K562 (cell line): ENCODE results near the gene KRT33A. TPM values are rescaled to one million over a fixed set of nuclear protein-coding genes. Genes with fewer than 3 reads are reported as not detected.

ENCODE experiments used
- ATAC-seq: fragments of 200-7000 bp; cut with Tn5 transposase; 3 replicates; pipeline ENCODE4 v1.9.1; 2020; ENCODE audit warnings: moderate library complexity
- BruUV-seq: library from RNA; stranded (reverse); fragments of 400-500 nt; replicated peaks from 2 replicates; lab custom pipeline; 2021; lab: Mats Ljungman, UMichigan
- CTCF ChIA-PET: fragments of 300-600 bp; formaldehyde crosslinking; extraction: SDS; loops from one replicate; lab custom pipeline; 2021; ENCODE audit warnings: low intra/inter-chr PET ratio; lab: Yijun Ruan, JAX
- POLR2A ChIA-PET: fragments of 300-600, 350-650 bp; sonication (Branson Sonifier 250); formaldehyde crosslinking; extraction: SDS; loops from one replicate; lab custom pipeline; 2021; ENCODE audit warnings: antibody characterized with exemption, inconsistent platforms; lab: Yijun Ruan, JAX
- DNase-seq, 4 experiments: peaks; one replicate each; pipeline versions ENCODE4 v3.0.0 to v3.0.0-alpha.2; 2011 to 2018; ENCODE audit warnings: low spot score in 3 of 4, mixed read lengths in 3 of 4; ENCODE audit errors: extremely low read depth in 1 of 4
- FAIRE-seq: peaks from 2 replicates; lab custom pipeline; 2011; peaks lifted over from hg19 to GRCh38; lab: Jason Lieb, UNC
- H2AFZ ChIP-seq: 2 replicates; pipeline ENCODE4 v1.6.0; 2011; ENCODE audit warnings: low read depth, low read length, control low read depth, inconsistent platforms
- H3K27ac ChIP-seq: fragments of 200-600 bp; 3 replicates; pipeline ENCODE4 v1.8.0; 2011; ENCODE audit warnings: low read depth, mild to moderate bottlenecking, control low read depth, inconsistent platforms, low read length, moderate library complexity, mixed read lengths; ENCODE audit errors: extremely low read depth
- H3K27me3 ChIP-seq, 2 experiments: fragments of 300-600 bp in 1 of 2; 2 replicates in 1 of 2; 3 replicates in 1 of 2; pipeline versions ENCODE4 v1.6.0 to v1.8.0; 2011; ENCODE audit warnings: inconsistent platforms in 2 of 2, low read length in 2 of 2, mild to moderate bottlenecking in 1 of 2, mixed read lengths in 1 of 2, moderate library complexity in 1 of 2; ENCODE audit not compliant: control insufficient read depth in 2 of 2, insufficient read depth in 2 of 2
- H3K36me3 ChIP-seq: fragments of 300-600 bp; 3 replicates; pipeline ENCODE4 v1.8.0; 2011; ENCODE audit warnings: mild to moderate bottlenecking, low read length, inconsistent platforms; ENCODE audit not compliant: control insufficient read depth, insufficient read depth
- H3K4me1 ChIP-seq, 2 experiments: fragments of 200-600 bp in 1 of 2; replicated peaks in 1 of 2; 2 replicates in 1 of 2; 3 replicates in 1 of 2; pipeline versions ENCODE4 v1.5.1 to v1.8.0; 2011; ENCODE audit warnings: inconsistent platforms in 2 of 2, low read length in 2 of 2, mild to moderate bottlenecking in 1 of 2, mixed read lengths in 1 of 2, moderate library complexity in 1 of 2; ENCODE audit not compliant: control insufficient read depth in 2 of 2, insufficient read depth in 2 of 2
- H3K4me2 ChIP-seq: 2 replicates; pipeline ENCODE4 v1.6.1; 2011; ENCODE audit warnings: low read length, control low read depth, inconsistent platforms, mixed read lengths; ENCODE audit not compliant: insufficient read depth
- H3K4me3 ChIP-seq: fragments of 200-600 bp; sonication (generic), shearing (Covaris generic); 2 replicates; pipeline ENCODE4 v1.5.1; 2016; ENCODE audit warnings: control low read depth, inconsistent platforms
- H3K79me2 ChIP-seq: fragments of 200-600 bp; 3 replicates; pipeline ENCODE4 v1.8.0; 2011; ENCODE audit warnings: low read length, inconsistent platforms; ENCODE audit not compliant: control insufficient read depth, insufficient read depth
- H3K9ac ChIP-seq, 2 experiments: 2 replicates each; pipeline versions ENCODE4 v1.6.0 to v1.6.1; 2011; ENCODE audit warnings: low read depth in 2 of 2, low read length in 2 of 2, control low read depth in 1 of 2, inconsistent platforms in 1 of 2, mild to moderate bottlenecking in 1 of 2, mixed read lengths in 1 of 2; ENCODE audit not compliant: insufficient read depth in 1 of 2
- H3K9me1 ChIP-seq: one replicate; pipeline ENCODE4 v1.6.0; 2011; ENCODE audit warnings: inconsistent platforms, mild to moderate bottlenecking, low read length, moderate library complexity; ENCODE audit not compliant: control insufficient read depth, insufficient read depth
- H3K9me3 ChIP-seq: replicated peaks from 2 replicates; pipeline ENCODE4 v1.5.1; 2011; ENCODE audit warnings: low read depth, low read length, inconsistent platforms; ENCODE audit not compliant: control insufficient read depth, insufficient read depth
- H4K20me1 ChIP-seq: replicated peaks from 2 replicates; pipeline ENCODE4 v1.6.1; 2011; ENCODE audit warnings: low read length, inconsistent platforms, mixed read lengths; ENCODE audit not compliant: control insufficient read depth, insufficient read depth
- BRF2 ChIP-seq: IDR thresholded peaks from 3 replicates; pipeline ENCODE4 v1.6.1; 2011; ENCODE audit warnings: borderline replicate concordance, mild to moderate bottlenecking; ENCODE audit not compliant: insufficient read length, insufficient read depth
- CEBPG ChIP-seq, 3 experiments: fragments of 200-800 bp in 1 of 3; sonication (Bioruptor generic) in 1 of 3; sonication (generic) in 1 of 3; formaldehyde crosslinking in 1 of 3; IDR thresholded peaks in 2 of 3; conservative IDR thresholded peaks in 1 of 3; 2 replicates each; pipeline versions ENCODE4 v1.6.1 to v1.8.0; 2016 to 2022; ENCODE audit warnings: missing compliant biosample characterization in 2 of 3, missing genetic modification characterization in 2 of 3, mild to moderate bottlenecking in 1 of 3, missing genetic modification reagents in 1 of 3
- CUX1 ChIP-seq: fragments of 200-800 bp; sonication (Bioruptor generic); IDR thresholded peaks from 2 replicates; pipeline ENCODE4 v1.6.1; 2016; ENCODE audit warnings: missing genetic modification characterization, missing compliant biosample characterization
- ERF ChIP-seq: fragments of 450-650 bp; formaldehyde crosslinking; IDR thresholded peaks from 2 replicates; pipeline ENCODE4 v1.4.0; 2020; ENCODE audit warnings: mild to moderate bottlenecking, mixed read lengths
- ETV1 ChIP-seq: fragments of 450-650 bp; conservative IDR thresholded peaks from 2 replicates; pipeline ENCODE4 v1.6.1; 2016; ENCODE audit warnings: missing genetic modification characterization, control low read depth, low read depth, missing compliant biosample characterization
- LARP7 ChIP-seq: fragments of 450-650 bp; IDR thresholded peaks from 2 replicates; pipeline ENCODE4 v1.6.1; 2016
- NCOA1 ChIP-seq: fragments of 450-650 bp; IDR thresholded peaks from 2 replicates; pipeline ENCODE4 v1.6.1; 2016; ENCODE audit warnings: low read depth
- SP1 ChIP-seq: sonication (generic); formaldehyde crosslinking; IDR thresholded peaks from 2 replicates; pipeline ENCODE4 v1.8.1; 2022; ENCODE audit warnings: mild to moderate bottlenecking, missing genetic modification reagents
- ZNF134 ChIP-seq: fragments of 250-450 bp; sonication (Bioruptor Pico); conservative IDR thresholded peaks from 2 replicates; pipeline ENCODE4 v1.4.0; 2020
- ZNF184 ChIP-seq: sonication (generic); formaldehyde crosslinking; IDR thresholded peaks from 2 replicates; pipeline ENCODE4 v1.5.0; 2020; ENCODE audit warnings: missing genetic modification reagents
- WGBS: fragments of 100-300 bp; shearing (Covaris generic); methylation state at CpG from one replicate; pipeline ENCODE4 v1.1.6; 2016; ENCODE audit warnings: low coverage, mixed read lengths; ENCODE audit not compliant: insufficient coverage; ENCODE audit errors: missing lambda C conversion rate; 5-methylcytosine and 5-hydroxymethylcytosine counted together
- in situ Hi-C: fragments of 300-500 bp; cut with MboI; formaldehyde crosslinking; loops from 4 replicates; pipeline ENCODE4 v1.15.0; 2018; ENCODE audit warnings: inconsistent platforms, mixed read lengths
- intact Hi-C: fragments of 100-400 bp; cut with micrococcal nuclease; formaldehyde crosslinking; loops from 2 replicates; pipeline ENCODE4 v1.14.2; 2022
- polyA plus RNA-seq, 8 experiments: library from polyadenylated mRNA; depleted of rRNA in 4 of 8; stranded (reverse) in 5 of 8; unstranded in 3 of 8; fragments of >200 nt; fragmentation: Nextera tagmentation in 2 of 8; fragmentation: Illumina TruSeq in 1 of 8; extraction: Ambion mirVana in 2 of 8; extraction: Trizol in 1 of 8; gene quantifications; 2 replicates each; pipeline versions ENCODE4 v1.2.1 to v1.2.3, GENCODE V29; 2011 to 2014; ENCODE audit warnings: inconsistent platforms in 1 of 8, missing spikeins in 1 of 8
- total RNA-seq, 7 experiments: library from RNA; depleted of rRNA in 6 of 7; stranded (reverse); fragments of >200 nt in 6 of 7; fragmentation: Illumina TruSeq in 2 of 7; extraction: Trizol in 2 of 7; gene quantifications; 2 replicates each; pipeline versions ENCODE4 v1.2.1 to v1.2.3, GENCODE V29; 2011 to 2021; ENCODE audit warnings: low replicate concordance in 1 of 7

KRT33A gene
- total and polyA plus RNA-seq, 9 of the 15 experiments (the other 6 are each of a cell fraction or from before 2014, with no cell fraction given), result not detected

- no TSS peak for BruUV-seq
- Histone ChIP-seq H3K9me3 (no peaks in the 10 kb centered on the region), H3K4me1 (no peaks in the 10 kb centered on the region), H3K27me3 (peaks cover 4 to 41% of the 10 kb centered on the region in 2 experiments), H3K4me2 (no peak overlapping the region), H3K9me1 (no peaks in the 10 kb centered on the region), H3K4me3 (no peak overlapping the region), H4K20me1 (no peaks in the 10 kb centered on the region), H3K79me2 (no peaks in the 10 kb centered on the region), H3K27ac (no peak overlapping the region), H3K36me3 (no peaks in the 10 kb centered on the region), H3K9ac (no peak overlapping the region), H2AFZ (no peak overlapping the region)
- in situ Hi-C loops, result no loop called here
- intact Hi-C loops, result no loop called here
- ATAC-seq (no peak), DNase-seq (no peak), FAIRE-seq (no peak)
- ChIA-PET POLR2A (no interaction called here), CTCF (interaction anchor here (0.7 kb wide), 1 partner anchor 1083 kb away, joined by 7 read pairs; no protein-coding TSS in a partner anchor)
- 0% methylated on average over 1 of the region's 1 CpG for WGBS
- no peak for TF ChIP-seq CEBPG (CRISPR knock-in tag; IDR thresholded peaks at IDR 0.05)
- no peak for TF ChIP-seq CEBPG (tag; conservative IDR thresholded peaks at IDR 0.05 in 1 of 2, IDR thresholded peaks at IDR 0.05 in 1 of 2)
- no peak for TF ChIP-seq ERF (CRISPR knock-in tag)
- TF ChIP-seq ETV1 (tag), result no peak
- no peak for TF ChIP-seq CUX1
- no peak for TF ChIP-seq LARP7
- TF ChIP-seq BRF2, result no peak
- TF ChIP-seq NCOA1, result no peak
- TF ChIP-seq ZNF134 (CRISPR knock-in tag), result no peak
- no peak for TF ChIP-seq SP1 (CRISPR knock-in tag)
- no peak for TF ChIP-seq ZNF184 (CRISPR knock-in tag)
Measured at GRCh38 chr17:41395611-41396010, 45.0 kb upstream of the KRT33A start.
